Loucy (cell line): ENCODE results near the gene ST3GAL3.
A peak's percentile ranks its signal among the peaks of the same experiment; 100 is the strongest.

Experiments
- EZH2phosphoT487 ChIP-seq: fragments of 200-600 bp; IDR thresholded peaks from 2 replicates; pipeline ENCODE4 v1.6.1; 2018; ENCODE audit warnings: antibody characterized with exemption, mild to moderate bottlenecking, moderate library complexity, borderline replicate concordance
- TF ChIP-seq, protein P1 (sequence below): fragments of 200-600 bp; sonication (generic); conservative IDR thresholded peaks from 2 replicates; pipeline ENCODE4 v1.5.1; 2014; ENCODE audit warnings: mild to moderate bottlenecking, antibody characterized with exemption, low read length

DNA sequence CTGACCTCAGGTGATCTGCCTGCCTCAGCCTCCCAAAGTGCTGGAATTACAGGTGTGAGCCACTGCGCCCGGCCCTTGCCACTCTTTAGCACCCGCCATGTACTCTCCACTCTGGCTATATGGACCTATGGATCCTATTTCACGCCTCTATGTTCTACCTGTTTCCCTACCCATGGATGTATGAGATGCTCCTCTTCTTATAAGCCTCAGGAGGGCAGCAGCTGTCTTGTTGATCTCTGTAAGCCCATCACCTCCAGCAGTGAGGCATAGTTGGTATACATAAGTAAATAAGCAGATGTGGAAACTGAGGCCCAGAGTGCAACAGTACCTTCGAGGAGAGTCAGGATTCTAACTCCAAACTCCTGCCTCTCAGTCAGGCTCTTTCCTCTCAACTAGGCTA, 201.5 kb downstream of the ST3GAL3 start:
- TF ChIP-seq EZH2phosphoT487: no peak
- TF ChIP-seq, protein P1, sequence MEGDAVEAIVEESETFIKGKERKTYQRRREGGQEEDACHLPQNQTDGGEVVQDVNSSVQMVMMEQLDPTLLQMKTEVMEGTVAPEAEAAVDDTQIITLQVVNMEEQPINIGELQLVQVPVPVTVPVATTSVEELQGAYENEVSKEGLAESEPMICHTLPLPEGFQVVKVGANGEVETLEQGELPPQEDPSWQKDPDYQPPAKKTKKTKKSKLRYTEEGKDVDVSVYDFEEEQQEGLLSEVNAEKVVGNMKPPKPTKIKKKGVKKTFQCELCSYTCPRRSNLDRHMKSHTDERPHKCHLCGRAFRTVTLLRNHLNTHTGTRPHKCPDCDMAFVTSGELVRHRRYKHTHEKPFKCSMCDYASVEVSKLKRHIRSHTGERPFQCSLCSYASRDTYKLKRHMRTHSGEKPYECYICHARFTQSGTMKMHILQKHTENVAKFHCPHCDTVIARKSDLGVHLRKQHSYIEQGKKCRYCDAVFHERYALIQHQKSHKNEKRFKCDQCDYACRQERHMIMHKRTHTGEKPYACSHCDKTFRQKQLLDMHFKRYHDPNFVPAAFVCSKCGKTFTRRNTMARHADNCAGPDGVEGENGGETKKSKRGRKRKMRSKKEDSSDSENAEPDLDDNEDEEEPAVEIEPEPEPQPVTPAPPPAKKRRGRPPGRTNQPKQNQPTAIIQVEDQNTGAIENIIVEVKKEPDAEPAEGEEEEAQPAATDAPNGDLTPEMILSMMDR: 0 out of 2 replicates have a peak, but pooled peaks have one; percentile 18
